Midbrain (tissue), 1 donor: ENCODE measurements around the gene NFATC3.

Experiments used
- DNase-seq: peaks from one replicate; lab custom pipeline; 2025; lab: John Stamatoyannopoulos, UW

Gene NFATC3

GRCh38 chr16:68085259-68086071 lies at the start of gene NFATC3:
TSS of gene NFATC3 (plus strand) at chr16:68085370. CDS start at chr16:68085682, 312 bp downstream.
- peak; percentile 95 for DNase-seq

- DNase-seq, result no peak
Observed at GRCh38 chr16:68037841-68038597, 47.2 kb upstream of the NFATC3 start.

GRCh38 chr16:68040506-68041288 lies 44.5 kb upstream of the NFATC3 start:
- peak; percentile 69 for DNase-seq

GRCh38 chr16:68041783-68042182 lies 43.4 kb upstream of the NFATC3 start:
- no peak for DNase-seq

GRCh38 chr16:68046106-68046505 lies 39.1 kb upstream of the NFATC3 start:
- DNase-seq, result no peak

- no peak for DNase-seq
Observed at GRCh38 chr16:68047987-68048386, 37.2 kb upstream of the NFATC3 start.

GRCh38 chr16:68049449-68049848 lies 35.7 kb upstream of the NFATC3 start:
- DNase-seq, result no peak

- no peak for DNase-seq
Observed at GRCh38 chr16:68055395-68055794, 29.8 kb upstream of the NFATC3 start.

- no peak for DNase-seq
Observed at GRCh38 chr16:68059804-68060203, 25.4 kb upstream of the NFATC3 start.

- no peak for DNase-seq
Observed at GRCh38 chr16:68061396-68061795, 23.8 kb upstream of the NFATC3 start.

- no peak for DNase-seq
Observed at GRCh38 chr16:68062910-68063393, 22.2 kb upstream of the NFATC3 start.

GRCh38 chr16:68064791-68065365 lies 20.3 kb upstream of the NFATC3 start:
- DNase-seq, result peak; percentile 47

GRCh38 chr16:68065716-68066305 lies 19.4 kb upstream of the NFATC3 start:
- DNase-seq, result no peak

- no peak for DNase-seq
Observed at GRCh38 chr16:68066763-68067162, 18.4 kb upstream of the NFATC3 start.

- no peak for DNase-seq
Observed at GRCh38 chr16:68068926-68069325, 16.2 kb upstream of the NFATC3 start.

- DNase-seq, result no peak
Observed at GRCh38 chr16:68069511-68070248, 15.5 kb upstream of the NFATC3 start.

- no peak for DNase-seq
Observed at GRCh38 chr16:68070249-68070730, 14.9 kb upstream of the NFATC3 start.

GRCh38 chr16:68070806-68071517 lies 14.2 kb upstream of the NFATC3 start:
- DNase-seq, result no peak

- no peak for DNase-seq
Observed at GRCh38 chr16:68071518-68071901, 13.7 kb upstream of the NFATC3 start.
